GM12874 (cell line): Measurements from ENCODE around the gene KRTAP6-1.

ENCODE experiments used
- TF ChIP-seq, protein P1 (sequence below): IDR thresholded peaks from 2 replicates; pipeline ENCODE4 v1.5.1; 2011; ENCODE audit warnings: low read depth, mild to moderate bottlenecking, control low read depth, low read length, moderate library complexity; ENCODE audit not compliant: insufficient read depth

KRTAP6-1 gene

DNA sequence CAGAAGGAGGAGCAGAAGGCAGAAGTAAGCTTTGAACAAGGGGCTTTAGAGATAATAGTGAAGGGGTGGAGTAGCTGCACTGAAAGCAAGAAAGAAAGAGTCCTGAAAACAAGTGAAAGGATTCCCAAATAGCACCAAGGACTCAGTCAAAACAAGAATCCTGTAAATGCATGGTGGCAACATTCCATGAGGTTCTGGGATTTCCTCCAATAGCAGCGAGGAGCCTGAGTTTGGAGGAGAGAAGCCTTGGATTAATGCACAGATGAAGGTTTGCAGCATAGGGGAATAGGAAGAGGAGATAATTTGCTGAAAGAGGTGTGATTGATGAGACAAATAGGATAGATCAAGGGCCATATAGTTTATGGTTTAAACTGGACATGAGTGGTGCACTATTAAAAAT lies 34.4 kb downstream of the KRTAP6-1 start:
- TF ChIP-seq, protein P1, sequence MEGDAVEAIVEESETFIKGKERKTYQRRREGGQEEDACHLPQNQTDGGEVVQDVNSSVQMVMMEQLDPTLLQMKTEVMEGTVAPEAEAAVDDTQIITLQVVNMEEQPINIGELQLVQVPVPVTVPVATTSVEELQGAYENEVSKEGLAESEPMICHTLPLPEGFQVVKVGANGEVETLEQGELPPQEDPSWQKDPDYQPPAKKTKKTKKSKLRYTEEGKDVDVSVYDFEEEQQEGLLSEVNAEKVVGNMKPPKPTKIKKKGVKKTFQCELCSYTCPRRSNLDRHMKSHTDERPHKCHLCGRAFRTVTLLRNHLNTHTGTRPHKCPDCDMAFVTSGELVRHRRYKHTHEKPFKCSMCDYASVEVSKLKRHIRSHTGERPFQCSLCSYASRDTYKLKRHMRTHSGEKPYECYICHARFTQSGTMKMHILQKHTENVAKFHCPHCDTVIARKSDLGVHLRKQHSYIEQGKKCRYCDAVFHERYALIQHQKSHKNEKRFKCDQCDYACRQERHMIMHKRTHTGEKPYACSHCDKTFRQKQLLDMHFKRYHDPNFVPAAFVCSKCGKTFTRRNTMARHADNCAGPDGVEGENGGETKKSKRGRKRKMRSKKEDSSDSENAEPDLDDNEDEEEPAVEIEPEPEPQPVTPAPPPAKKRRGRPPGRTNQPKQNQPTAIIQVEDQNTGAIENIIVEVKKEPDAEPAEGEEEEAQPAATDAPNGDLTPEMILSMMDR: no peak

DNA sequence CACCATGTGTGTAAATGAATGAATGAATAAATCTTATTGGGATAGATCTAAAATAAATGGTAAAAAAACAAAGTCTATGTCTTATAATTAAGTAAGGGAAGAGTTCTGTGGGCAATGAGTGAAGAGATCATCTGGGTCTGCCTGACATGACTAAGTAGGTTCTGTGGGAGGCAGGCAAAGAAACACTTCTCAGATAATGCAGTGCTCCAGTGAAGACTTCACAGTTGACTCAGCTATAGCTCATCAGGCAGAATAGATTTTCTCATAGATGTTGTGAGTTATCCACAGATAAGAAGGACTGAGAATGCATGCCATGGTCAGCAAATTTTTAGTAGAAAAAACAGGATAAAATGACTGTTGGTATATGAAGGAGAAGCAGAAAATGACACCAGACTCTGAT lies 36.0 kb downstream of the KRTAP6-1 start:
- TF ChIP-seq, protein P1: no peak

DNA sequence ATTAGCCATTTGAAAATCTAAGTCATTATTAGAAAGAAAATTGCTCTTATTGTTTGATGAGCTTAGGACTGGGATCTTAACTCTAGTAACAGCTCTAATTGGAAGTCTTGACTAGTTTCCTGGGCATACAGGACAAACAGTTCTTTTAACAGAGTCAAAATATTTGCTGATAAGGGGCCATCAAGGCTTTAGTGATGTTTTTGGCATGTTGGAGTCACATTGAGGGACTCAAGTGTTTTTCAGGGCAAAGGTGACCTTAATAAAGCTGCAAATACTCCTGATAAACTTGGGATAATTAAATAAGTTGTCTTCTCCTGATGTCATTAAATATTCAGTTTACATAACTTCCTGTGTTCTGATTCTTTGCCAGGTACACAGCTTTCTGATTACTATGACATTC lies 46.1 kb downstream of the KRTAP6-1 start:
- TF ChIP-seq, protein P1: no peak

DNA sequence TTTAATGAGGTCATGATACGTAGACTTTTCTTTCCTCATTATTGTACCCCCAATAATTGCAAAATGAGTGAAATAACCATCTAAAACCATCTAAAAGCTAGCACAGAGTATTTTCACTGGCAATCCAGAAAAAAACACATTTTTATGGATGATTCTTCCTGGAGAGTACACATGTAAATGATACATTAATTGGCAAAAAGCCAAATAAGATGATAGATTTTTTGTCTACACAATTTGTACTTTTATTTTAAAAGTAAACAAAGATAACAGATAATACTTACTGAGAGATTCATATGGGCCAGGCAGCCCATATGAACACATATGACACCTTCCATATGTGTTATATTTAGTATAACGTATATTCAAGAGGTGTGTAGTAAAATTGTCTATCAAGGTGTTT lies 50.1 kb downstream of the KRTAP6-1 start:
- TF ChIP-seq, protein P1: no peak
